ENCODE results near the gene MPO. TPM values are rescaled to one million over a fixed set of nuclear protein-coding genes. Genes with fewer than 3 reads are reported as not detected.

MPO gene
- total and polyA plus RNA-seq, 2 of the 8 experiments (the other 6 are each of a cell fraction or from before 2014, with no cell fraction given), result 0.06 to 0.74 TPM

GRCh38 chr17:58323366-58324055 is 42.8 kb upstream of the MPO start:
- Histone ChIP-seq H3K14ac (ENCODE audit: insufficient read length) (no peak overlapping the region), H4K91ac (replicated peaks; ENCODE audit: insufficient read length, low read length) (peak overlapping the region; percentile 20), H3K9me3 (ENCODE audit: insufficient read depth in 2 of 2, low read depth in 1 of 2, low read length in 1 of 2) (no peaks in the 10 kb centered on the region), H3K36me3 (ENCODE audit: control insufficient read depth in 2 of 4, insufficient read depth in 4 of 4, low read length in 3 of 4) (no peaks in the 10 kb centered on the region), H4K5ac (ENCODE audit: insufficient read length, low read depth, low read length) (no peak overlapping the region), H3K27ac (ENCODE audit: low read depth, low read length) (no peak overlapping the region), H3K23me2 (ENCODE audit: low read depth, low read length) (peaks cover 12% of the 10 kb centered on the region), H2BK15ac (ENCODE audit: low read length) (no peak overlapping the region), H3K4me3 (ENCODE audit: extremely low read depth in 1 of 4, insufficient read depth in 2 of 4, low read depth in 3 of 4, low read length in 4 of 4) (peak overlapping the region in 3 of 4 experiments; percentile 66 to 79 (median 71); a peak in 7 of 8 replicates), H2AFZ (ENCODE audit: low read length) (0 out of 2 replicates have a peak overlapping the region, but pooled peaks have one; percentile 63), H3K56ac (replicated peaks; ENCODE audit: insufficient read length, low read depth, low read length) (no peak overlapping the region), H2BK5ac (ENCODE audit: low read depth, low read length) (no peak overlapping the region; the same call in 1 of the 2 replicates), H2BK120ac (replicated peaks; ENCODE audit: low read depth, low read length) (no peak overlapping the region), H3K4me2 (ENCODE audit: insufficient read depth in 1 of 2, low read depth in 2 of 2, low read length in 2 of 2) (peak overlapping the region; percentile 82 to 99), H3K27me3 (replicated peaks in 1 of 4; ENCODE audit: control insufficient read depth in 3 of 4, extremely low read depth in 1 of 4, insufficient read depth in 3 of 4, low read length in 3 of 4) (peaks cover 0 to 20% (median 12%) of the 10 kb centered on the region in 4 experiments; a peak in 5 of 7 replicates), H3K18ac (ENCODE audit: extremely low read depth, low read length) (no peak overlapping the region), H4K8ac (ENCODE audit: extremely low read depth, insufficient read depth, low read length) (no peak overlapping the region; the same call in 1 of the 2 replicates), H4K20me1 (replicated peaks in 1 of 2; ENCODE audit: control insufficient read depth in 1 of 2, insufficient read depth in 2 of 2, low read length in 2 of 2) (peaks cover 0 to 2% of the 10 kb centered on the region in 2 experiments), H3K4ac (replicated peaks; ENCODE audit: insufficient read length, low read depth, low read length) (no peak overlapping the region), H3K9ac (replicated peaks in 1 of 4; ENCODE audit: extremely low read depth in 1 of 4, low read depth in 3 of 4, low read length in 3 of 4) (peak overlapping the region in 1 of 4 experiments; percentile 51; a peak in 1 of 7 replicates), H3K79me1 (ENCODE audit: low read depth, low read length) (no peaks in the 10 kb centered on the region), H3K79me2 (ENCODE audit: control insufficient read depth in 1 of 2, insufficient read depth in 2 of 2, low read length in 2 of 2) (no peaks in the 10 kb centered on the region), H2BK20ac (ENCODE audit: low read length) (no peak overlapping the region), H2BK12ac (ENCODE audit: low read depth, low read length) (peak overlapping the region; percentile 60; the same call in 1 of the 2 replicates), H3K4me1 (replicated peaks in 1 of 4; ENCODE audit: control insufficient read depth in 3 of 4, insufficient read depth in 4 of 4, low read length in 3 of 4) (peaks cover 0 to 23% (median 15%) of the 10 kb centered on the region in 4 experiments; a peak in 6 of 7 replicates), H3K23ac (ENCODE audit: insufficient read length) (no peak overlapping the region), H2AK5ac (ENCODE audit: low read depth, low read length) (no peak overlapping the region)
- no peak for DNase-seq (ENCODE audit: low read depth in 1 of 2, low spot score in 2 of 2)
- no peak for FAIRE-seq
- POLR2A ChIA-PET (ENCODE audit: partially characterized antibody), result interaction anchor here (1.3 to 7.9 kb wide), 4 partner anchors 14 to 91 kb away, joined by 3 to 66 read pairs (median 26); partner anchors contain the start of gene SUPT4H1
- CTCF ChIA-PET (ENCODE audit: partially characterized antibody), result interaction anchor here (1.0 to 21.9 kb wide), 9 partner anchors 10 to 115 kb away, joined by 3 to 384 read pairs (median 5); partner anchors contain the start of gene SUPT4H1
- 86% methylated on average over 8 of the region's 8 CpGs; no CpG with 5 or more reads in 1 of the 2 experiments for WGBS, 2 experiments (ENCODE audit: extremely low coverage in 1 of 2, insufficient coverage in 1 of 2, insufficient read length in 1 of 2, insufficient replicate concordance in 2 of 2, low coverage in 1 of 2, low lambda C conversion rate in 2 of 2, missing lambda C conversion rate in 1 of 2)
- no peak for TF ChIP-seq GTF2F1 (IDR thresholded peaks at IDR 0.05; ENCODE audit: borderline replicate concordance, low read depth, low read length)
- no peak for TF ChIP-seq BCL11A (IDR thresholded peaks at IDR 0.05; ENCODE audit: low read depth in 2 of 2, low read length in 2 of 2)
- no peak for TF ChIP-seq CBX5 (IDR thresholded peaks at IDR 0.05; ENCODE audit: low read depth, low read length)
- no peak for TF ChIP-seq SIX5 (IDR thresholded peaks at IDR 0.05; ENCODE audit: low read depth, low read length)
- TF ChIP-seq NRF1 (IDR thresholded peaks at IDR 0.05; ENCODE audit: low read depth, low read length), result no peak
- no peak for TF ChIP-seq POLR2AphosphoS5 (IDR thresholded peaks at IDR 0.05; ENCODE audit: low read depth, low read length)
- no peak for TF ChIP-seq SIN3A (conservative IDR thresholded peaks at IDR 0.05 in 1 of 2, IDR thresholded peaks at IDR 0.05 in 1 of 2; ENCODE audit: low read depth in 1 of 2, low read length in 2 of 2)
- no peak for TF ChIP-seq USF2 (IDR thresholded peaks at IDR 0.05; ENCODE audit: low read length)
- no peak for TF ChIP-seq NANOG (IDR thresholded peaks at IDR 0.05; ENCODE audit: insufficient read depth, low read depth, low read length, poor library complexity, severe bottlenecking)
